HEK293 (cell line): ENCODE results near the gene POU2AF1.

Experiments used
- BCL11A ChIP-seq: fragments of 450-650 bp; formaldehyde crosslinking; IDR thresholded peaks from 2 replicates; pipeline ENCODE4 v1.5.1; 2016; ENCODE audit warnings: low read depth, missing biosample characterization, missing genetic modification characterization
- CTCF ChIP-seq: fragments of 450-650 bp; formaldehyde crosslinking; IDR thresholded peaks from 2 replicates; pipeline ENCODE4 v1.5.1; 2016; ENCODE audit warnings: missing biosample characterization, missing genetic modification characterization
- FEZF1 ChIP-seq: fragments of 450-650 bp; formaldehyde crosslinking; IDR thresholded peaks from 2 replicates; pipeline ENCODE4 v1.5.1; 2016; ENCODE audit warnings: missing biosample characterization, missing genetic modification characterization
- WT1 ChIP-seq: fragments of 450-650 bp; formaldehyde crosslinking; IDR thresholded peaks from 2 replicates; pipeline ENCODE4 v1.5.1; 2016; ENCODE audit warnings: missing biosample characterization, missing genetic modification characterization
- YY1 ChIP-seq: fragments of 450-650 bp; formaldehyde crosslinking; IDR thresholded peaks from 2 replicates; pipeline ENCODE4 v1.5.1; 2018; ENCODE audit warnings: missing biosample characterization, missing genetic modification characterization
- ZIC2 ChIP-seq: fragments of 450-650 bp; formaldehyde crosslinking; IDR thresholded peaks from 2 replicates; pipeline ENCODE4 v1.5.1; 2016; ENCODE audit warnings: missing biosample characterization, missing genetic modification characterization
- ZNF202 ChIP-seq: fragments of 450-650 bp; formaldehyde crosslinking; IDR thresholded peaks from 2 replicates; pipeline ENCODE4 v1.5.1; 2016; ENCODE audit warnings: missing biosample characterization, missing genetic modification characterization, borderline replicate concordance
- ZNF776 ChIP-seq: fragments of 450-650 bp; formaldehyde crosslinking; IDR thresholded peaks from 2 replicates; pipeline ENCODE4 v1.5.0; 2017; ENCODE audit warnings: missing biosample characterization, missing genetic modification characterization, borderline replicate concordance

DNA sequence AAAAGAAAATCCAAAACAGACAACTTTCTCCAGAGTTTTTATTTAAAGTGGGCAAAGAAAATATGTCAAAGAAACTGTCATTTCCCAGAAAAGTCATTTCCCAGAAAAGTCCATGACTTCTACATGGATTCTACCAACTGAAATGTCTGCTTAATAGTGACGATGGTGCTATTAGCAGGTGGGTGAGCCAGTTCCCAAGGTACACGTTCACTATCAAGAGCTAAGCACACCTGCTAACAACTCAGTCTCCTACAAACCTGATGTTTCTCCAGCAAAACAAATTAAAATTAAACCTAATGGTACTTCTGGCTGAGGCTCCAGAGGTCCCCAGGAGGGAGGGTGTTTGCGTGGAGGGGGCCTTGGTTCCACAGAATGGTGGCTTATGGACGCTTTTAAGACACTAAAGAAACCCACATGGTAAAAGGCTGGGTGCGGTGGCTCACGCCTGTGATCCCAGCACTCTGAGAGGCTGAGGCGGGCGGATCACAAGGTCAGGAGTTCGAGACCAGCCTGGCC, 26.8 kb downstream of the POU2AF1 start:
- TF ChIP-seq ZIC2 (no peak), BCL11A (tag by site-specific recombination) (no peak), CTCF (tag by site-specific recombination) (no peak), WT1 (tag by site-specific recombination) (no peak), ZNF776 (tag by site-specific recombination) (no peak), YY1 (no peak), ZNF202 (tag by site-specific recombination) (no peak), FEZF1 (tag by site-specific recombination) (no peak)
